A673 (cell line): Measurements from ENCODE around the gene CYP21A2.

Experiments
- CTCF ChIP-seq: fragments of 300-800, 200-600 bp; sonication (generic); conservative IDR thresholded peaks from 2 replicates; pipeline ENCODE4 v1.5.1; 2017; ENCODE audit warnings: low read depth, mild to moderate bottlenecking, antibody characterized with exemption, low read length, moderate library complexity, mixed read lengths
- EZH2 ChIP-seq: fragments of 200-600 bp; sonication (generic); IDR thresholded peaks from 2 replicates; pipeline ENCODE4 v1.6.1; 2017; ENCODE audit warnings: borderline replicate concordance, low read depth, mild to moderate bottlenecking, mixed read lengths, antibody characterized with exemption, low read length; ENCODE audit not compliant: poor library complexity, severe bottlenecking

- TF ChIP-seq EZH2 (no peak), CTCF (no peak)
Observed at GRCh38 chr6:32073101-32073500, 34.9 kb downstream of the CYP21A2 start.
